Esophagus squamous epithelium (tissue), 4 donors: Measurements from ENCODE around the gene HSD17B3.

Source experiments
- CTCF ChIP-seq, 6 experiments: fragments of 450-650 bp in 4 of 6; fragments of 200-600 bp in 2 of 6; sonication (generic) in 2 of 6; IDR thresholded peaks; one replicate each; pipeline ENCODE4 v1.5.1; 2016 to 2019; ENCODE audit warnings: antibody characterized with exemption in 6 of 6, mild to moderate bottlenecking in 4 of 6, moderate library complexity in 4 of 6
- POLR2A ChIP-seq, 4 donors: fragments of 450-650 bp; IDR thresholded peaks; one replicate each; pipeline ENCODE4 v1.6.1; 2017; ENCODE audit warnings: antibody characterized with exemption in 4 of 4, mild to moderate bottlenecking in 4 of 4, moderate library complexity in 3 of 4

DNA sequence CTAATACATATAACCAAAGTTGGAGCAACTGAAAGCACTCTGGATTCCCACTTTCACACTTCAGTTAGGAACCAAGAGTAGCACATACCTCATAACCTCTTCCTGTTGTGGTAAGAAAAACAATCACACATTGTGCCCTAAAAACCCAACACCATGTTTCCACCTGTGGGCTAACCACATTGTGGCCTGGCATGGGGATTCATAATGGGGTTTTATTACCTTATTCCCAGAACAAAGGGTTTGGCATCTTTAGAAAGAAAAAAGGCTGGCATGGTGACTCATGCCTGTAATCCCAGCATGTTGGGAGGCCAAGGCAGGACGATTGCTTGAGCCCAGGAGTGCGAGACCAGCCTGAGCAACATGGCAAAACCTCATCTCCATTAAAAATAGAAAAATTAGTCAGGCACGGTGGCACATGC, 60.6 kb downstream of the HSD17B3 start:
- TF ChIP-seq CTCF (IDR thresholded peaks at IDR 0.05), result no peak
- TF ChIP-seq POLR2A (IDR thresholded peaks at IDR 0.05), result no peak
